Measurements from ENCODE around the gene RAP1GAP2.

- TF ChIP-seq HDGF (IDR thresholded peaks at IDR 0.05; ENCODE audit: borderline replicate concordance) (no peak), FOXK2 (IDR thresholded peaks at IDR 0.05) (no peak), BHLHE40 (IDR thresholded peaks at IDR 0.05; ENCODE audit: borderline replicate concordance) (no peak), TARDBP (IDR thresholded peaks at IDR 0.05) (no peak), SUZ12 (IDR thresholded peaks at IDR 0.05) (no peak), ELF4 (IDR thresholded peaks at IDR 0.05) (no peak), LEF1 (IDR thresholded peaks at IDR 0.05; ENCODE audit: borderline replicate concordance) (no peak), SP1 (IDR thresholded peaks at IDR 0.05) (no peak), FOXA1 (IDR thresholded peaks at IDR 0.05) (no peak), L3MBTL2 (conservative IDR thresholded peaks at IDR 0.05) (no peak), CTBP1 (IDR thresholded peaks at IDR 0.05; ENCODE audit: borderline replicate concordance) (no peak), FOXM1 (IDR thresholded peaks at IDR 0.05; ENCODE audit: borderline replicate concordance) (no peak), NFRKB (IDR thresholded peaks at IDR 0.05) (no peak)
These were observed 213.2 kb downstream of the RAP1GAP2 start for GRCh38 chr17:3009411-3009920.

Measured in HEK293T (cell line).